SK-N-MC (cell line): Measurements from ENCODE around the gene TRPM4.

ENCODE experiments used
- EZH2 ChIP-seq: fragments of 200-600 bp; sonication (generic); IDR thresholded peaks from one replicate; pipeline ENCODE4 v1.6.1; 2017; ENCODE audit warnings: antibody characterized with exemption
- POLR2AphosphoS5 ChIP-seq: IDR thresholded peaks from 2 replicates; pipeline ENCODE4 v1.6.1; 2012; ENCODE audit warnings: mild to moderate bottlenecking, low read depth, low read length, borderline replicate concordance

- TF ChIP-seq POLR2AphosphoS5, result no peak
- TF ChIP-seq EZH2, result no peak
Measured at GRCh38 chr19:49241769-49242168, 84.2 kb downstream of the TRPM4 start.
